Erythroblast (primary cell): ENCODE data around the gene LUM.

Experiments used
- GATA1 ChIP-seq: IDR thresholded peaks from 2 replicates; pipeline ENCODE4 v1.6.1; 2011; ENCODE audit warnings: low read depth, mild to moderate bottlenecking, control low read depth, low read length, moderate library complexity
- POLR2A ChIP-seq: IDR thresholded peaks from 2 replicates; pipeline ENCODE4 v1.6.1; 2011; ENCODE audit warnings: mild to moderate bottlenecking, low read length

DNA sequence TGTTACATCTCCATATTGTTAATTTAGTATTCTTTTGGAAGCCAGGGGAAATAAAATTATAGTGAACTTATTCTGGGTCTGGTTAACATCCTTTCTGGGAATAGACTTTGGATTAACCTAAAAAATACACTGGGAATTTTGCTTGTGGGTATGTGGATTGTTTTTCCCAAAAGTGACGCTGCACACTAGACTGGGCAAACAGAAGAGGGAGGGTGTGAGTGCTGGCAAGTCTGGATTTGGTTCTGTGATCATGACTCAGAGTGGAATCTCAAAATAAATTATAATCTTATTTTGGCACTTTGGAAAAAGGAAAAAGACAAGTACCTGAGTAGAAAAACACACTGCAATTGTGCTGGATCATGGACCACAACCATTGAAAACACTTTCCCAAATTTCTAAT is 15.2 kb upstream of the LUM start:
- TF ChIP-seq POLR2A (no peak), GATA1 (no peak)
